Panc1 (cell line): Measurements from ENCODE around the gene KCNQ2.

Experiments
- CTCF ChIP-seq: fragments of 450-650 bp; IDR thresholded peaks from 2 replicates; pipeline ENCODE4 v1.5.1; 2017; ENCODE audit warnings: mild to moderate bottlenecking
- POLR2AphosphoS5 ChIP-seq: IDR thresholded peaks from 2 replicates; pipeline ENCODE4 v1.6.1; 2012; ENCODE audit warnings: mild to moderate bottlenecking, low read depth, low read length, moderate library complexity

GRCh38 chr20:63394920-63395455 lies 77.5 kb downstream of the KCNQ2 start:
- TF ChIP-seq CTCF (no peak), POLR2AphosphoS5 (no peak)
